K562 (cell line): Measurements from ENCODE around the gene TPX2. TPM values are rescaled to one million over a fixed set of nuclear protein-coding genes. Genes with fewer than 3 reads are reported as not detected.

Experiments
- ATAC-seq: fragments of 200-7000 bp; cut with Tn5 transposase; 3 replicates; pipeline ENCODE4 v1.9.1; 2020; ENCODE audit warnings: moderate library complexity
- BruUV-seq: library from RNA; stranded (reverse); fragments of 400-500 nt; replicated peaks from 2 replicates; lab custom pipeline; 2021; lab: Mats Ljungman, UMichigan
- CTCF ChIA-PET: fragments of 300-600 bp; formaldehyde crosslinking; extraction: SDS; loops from one replicate; lab custom pipeline; 2021; ENCODE audit warnings: low intra/inter-chr PET ratio; lab: Yijun Ruan, JAX
- POLR2A ChIA-PET: fragments of 300-600, 350-650 bp; sonication (Branson Sonifier 250); formaldehyde crosslinking; extraction: SDS; loops from one replicate; lab custom pipeline; 2021; ENCODE audit warnings: antibody characterized with exemption, inconsistent platforms; lab: Yijun Ruan, JAX
- DNase-seq, 4 experiments: peaks; one replicate each; pipeline versions ENCODE4 v3.0.0 to v3.0.0-alpha.2; 2011 to 2018; ENCODE audit warnings: low spot score in 3 of 4, mixed read lengths in 3 of 4; ENCODE audit errors: extremely low read depth in 1 of 4
- FAIRE-seq: peaks from 2 replicates; lab custom pipeline; 2011; peaks lifted over from hg19 to GRCh38; lab: Jason Lieb, UNC
- H2AFZ ChIP-seq: 2 replicates; pipeline ENCODE4 v1.6.0; 2011; ENCODE audit warnings: low read depth, low read length, control low read depth, inconsistent platforms
- H3K27ac ChIP-seq: fragments of 200-600 bp; 3 replicates; pipeline ENCODE4 v1.8.0; 2011; ENCODE audit warnings: low read depth, mild to moderate bottlenecking, control low read depth, inconsistent platforms, low read length, moderate library complexity, mixed read lengths; ENCODE audit errors: extremely low read depth
- H3K27me3 ChIP-seq, 2 experiments: fragments of 300-600 bp in 1 of 2; 2 replicates in 1 of 2; 3 replicates in 1 of 2; pipeline versions ENCODE4 v1.6.0 to v1.8.0; 2011; ENCODE audit warnings: inconsistent platforms in 2 of 2, low read length in 2 of 2, mild to moderate bottlenecking in 1 of 2, mixed read lengths in 1 of 2, moderate library complexity in 1 of 2; ENCODE audit not compliant: control insufficient read depth in 2 of 2, insufficient read depth in 2 of 2
- H3K36me3 ChIP-seq: fragments of 300-600 bp; 3 replicates; pipeline ENCODE4 v1.8.0; 2011; ENCODE audit warnings: mild to moderate bottlenecking, low read length, inconsistent platforms; ENCODE audit not compliant: control insufficient read depth, insufficient read depth
- H3K4me1 ChIP-seq, 2 experiments: fragments of 200-600 bp in 1 of 2; replicated peaks in 1 of 2; 2 replicates in 1 of 2; 3 replicates in 1 of 2; pipeline versions ENCODE4 v1.5.1 to v1.8.0; 2011; ENCODE audit warnings: inconsistent platforms in 2 of 2, low read length in 2 of 2, mild to moderate bottlenecking in 1 of 2, mixed read lengths in 1 of 2, moderate library complexity in 1 of 2; ENCODE audit not compliant: control insufficient read depth in 2 of 2, insufficient read depth in 2 of 2
- H3K4me2 ChIP-seq: 2 replicates; pipeline ENCODE4 v1.6.1; 2011; ENCODE audit warnings: low read length, control low read depth, inconsistent platforms, mixed read lengths; ENCODE audit not compliant: insufficient read depth
- H3K4me3 ChIP-seq: fragments of 200-600 bp; sonication (generic), shearing (Covaris generic); 2 replicates; pipeline ENCODE4 v1.5.1; 2016; ENCODE audit warnings: control low read depth, inconsistent platforms
- H3K79me2 ChIP-seq: fragments of 200-600 bp; 3 replicates; pipeline ENCODE4 v1.8.0; 2011; ENCODE audit warnings: low read length, inconsistent platforms; ENCODE audit not compliant: control insufficient read depth, insufficient read depth
- H3K9ac ChIP-seq, 2 experiments: 2 replicates each; pipeline versions ENCODE4 v1.6.0 to v1.6.1; 2011; ENCODE audit warnings: low read depth in 2 of 2, low read length in 2 of 2, control low read depth in 1 of 2, inconsistent platforms in 1 of 2, mild to moderate bottlenecking in 1 of 2, mixed read lengths in 1 of 2; ENCODE audit not compliant: insufficient read depth in 1 of 2
- H3K9me1 ChIP-seq: one replicate; pipeline ENCODE4 v1.6.0; 2011; ENCODE audit warnings: inconsistent platforms, mild to moderate bottlenecking, low read length, moderate library complexity; ENCODE audit not compliant: control insufficient read depth, insufficient read depth
- H3K9me3 ChIP-seq: replicated peaks from 2 replicates; pipeline ENCODE4 v1.5.1; 2011; ENCODE audit warnings: low read depth, low read length, inconsistent platforms; ENCODE audit not compliant: control insufficient read depth, insufficient read depth
- H4K20me1 ChIP-seq: replicated peaks from 2 replicates; pipeline ENCODE4 v1.6.1; 2011; ENCODE audit warnings: low read length, inconsistent platforms, mixed read lengths; ENCODE audit not compliant: control insufficient read depth, insufficient read depth
- EGR1 ChIP-seq: fragments of 450-650 bp; conservative IDR thresholded peaks from 2 replicates; pipeline ENCODE4 v1.6.1; 2017; ENCODE audit warnings: mild to moderate bottlenecking
- HIVEP1 ChIP-seq: fragments of 250-450 bp; sonication (Bioruptor Pico); IDR thresholded peaks from 2 replicates; pipeline ENCODE4 v1.4.0; 2020; ENCODE audit warnings: mild to moderate bottlenecking
- NR2C1 ChIP-seq, 2 experiments: fragments of 450-650 bp; IDR thresholded peaks; 2 replicates each; pipeline ENCODE4 v1.6.1; 2017; ENCODE audit warnings: mild to moderate bottlenecking in 2 of 2, antibody characterized with exemption in 1 of 2, inconsistent platforms in 1 of 2, missing compliant biosample characterization in 1 of 2, missing genetic modification characterization in 1 of 2
- PRPF4 ChIP-seq: fragments of 200-400 bp; formaldehyde crosslinking; IDR thresholded peaks from one replicate; pipeline ENCODE4 v1.6.1; 2017; ENCODE audit warnings: low read length, low read depth, mild to moderate bottlenecking; ENCODE audit not compliant: insufficient read depth, poor library complexity, severe bottlenecking
- SAFB ChIP-seq: fragments of 200-400 bp; formaldehyde crosslinking; IDR thresholded peaks from 2 replicates; pipeline ENCODE4 v1.6.1; 2017; ENCODE audit warnings: low read depth, low read length, borderline replicate concordance
- SNRNP70 ChIP-seq: fragments of 200-400 bp; formaldehyde crosslinking; optimal IDR thresholded peaks from 2 replicates; pipeline ENCODE3; 2017; ENCODE audit warnings: low read depth, low read length
- STAG1 ChIP-seq: sonication (generic); formaldehyde crosslinking; IDR thresholded peaks from 2 replicates; pipeline ENCODE4 v1.5.0; 2020; ENCODE audit warnings: missing genetic modification reagents, borderline replicate concordance
- TBL1XR1 ChIP-seq, 2 experiments: IDR thresholded peaks; 2 replicates each; pipeline ENCODE4 v1.6.1; 2012; ENCODE audit warnings: improper control_type of control experiment in 2 of 2, low read length in 2 of 2, mild to moderate bottlenecking in 1 of 2
- TEAD2 ChIP-seq: fragments of 450-650 bp; IDR thresholded peaks from 2 replicates; pipeline ENCODE4 v1.6.1; 2016; ENCODE audit warnings: missing genetic modification characterization, control low read depth, missing compliant biosample characterization
- ZBTB8A ChIP-seq: fragments of 450-650 bp; IDR thresholded peaks from 2 replicates; pipeline ENCODE4 v1.6.1; 2018; ENCODE audit warnings: mild to moderate bottlenecking, moderate library complexity; ENCODE audit not compliant: partially characterized antibody
- ZNF277 ChIP-seq: fragments of 250-450 bp; sonication (Bioruptor Pico); IDR thresholded peaks from 2 replicates; pipeline ENCODE4 v1.8.0; 2022; ENCODE audit warnings: inconsistent platforms, mild to moderate bottlenecking, moderate library complexity, borderline replicate concordance
- WGBS: fragments of 100-300 bp; shearing (Covaris generic); methylation state at CpG from one replicate; pipeline ENCODE4 v1.1.6; 2016; ENCODE audit warnings: low coverage, mixed read lengths; ENCODE audit not compliant: insufficient coverage; ENCODE audit errors: missing lambda C conversion rate; 5-methylcytosine and 5-hydroxymethylcytosine counted together
- in situ Hi-C: fragments of 300-500 bp; cut with MboI; formaldehyde crosslinking; loops from 4 replicates; pipeline ENCODE4 v1.15.0; 2018; ENCODE audit warnings: inconsistent platforms, mixed read lengths
- intact Hi-C: fragments of 100-400 bp; cut with micrococcal nuclease; formaldehyde crosslinking; loops from 2 replicates; pipeline ENCODE4 v1.14.2; 2022
- polyA plus RNA-seq, 8 experiments: library from polyadenylated mRNA; depleted of rRNA in 4 of 8; stranded (reverse) in 5 of 8; unstranded in 3 of 8; fragments of >200 nt; fragmentation: Nextera tagmentation in 2 of 8; fragmentation: Illumina TruSeq in 1 of 8; extraction: Ambion mirVana in 2 of 8; extraction: Trizol in 1 of 8; gene quantifications; 2 replicates each; pipeline versions ENCODE4 v1.2.1 to v1.2.3, GENCODE V29; 2011 to 2014; ENCODE audit warnings: inconsistent platforms in 1 of 8, missing spikeins in 1 of 8
- total RNA-seq, 7 experiments: library from RNA; depleted of rRNA in 6 of 7; stranded (reverse); fragments of >200 nt in 6 of 7; fragmentation: Illumina TruSeq in 2 of 7; extraction: Trizol in 2 of 7; gene quantifications; 2 replicates each; pipeline versions ENCODE4 v1.2.1 to v1.2.3, GENCODE V29; 2011 to 2021; ENCODE audit warnings: low replicate concordance in 1 of 7
- TF ChIP-seq, protein P1 (sequence below): sonication (generic); formaldehyde crosslinking; IDR thresholded peaks from 2 replicates; pipeline ENCODE4 v1.5.0; 2020; ENCODE audit warnings: missing genetic modification reagents

TPX2 gene
- total and polyA plus RNA-seq, 9 of the 15 experiments (the other 6 are each of a cell fraction or from before 2014, with no cell fraction given): 48.0 to 241 (median 133) TPM

- no peak overlapping the region for H3K4me2 ChIP-seq
- intact Hi-C loops: no loop called here
- 95% methylated on average over 7 of the region's 7 CpGs for WGBS
Observed at GRCh38 chr20:31784354-31785044, 45.4 kb downstream of the TPX2 start.

More at GRCh38 chr20:31784354-31785044, 45.4 kb downstream of the TPX2 start:
- H3K4me1 ChIP-seq: no peaks in the 10 kb centered on the region
- H2AFZ ChIP-seq: no peak overlapping the region
- in situ Hi-C loops: no loop called here
- no peak overlapping the region for H3K4me3 ChIP-seq
- TF ChIP-seq PRPF4 (no peak), EGR1 (no peak), TEAD2 (tag) (no peak), ZNF277 (no peak), ZBTB8A (no peak), TBL1XR1 (IDR thresholded peaks at IDR 0.05; ENCODE audit: low read length in 2 of 2) (no peak), SNRNP70 (no peak), NR2C1 (IDR thresholded peaks at IDR 0.05) (no peak), NR2C1 (tag; IDR thresholded peaks at IDR 0.05) (no peak), STAG1 (no peak), SAFB (no peak), HIVEP1 (CRISPR knock-in tag) (no peak)
- TF ChIP-seq, protein P1, sequence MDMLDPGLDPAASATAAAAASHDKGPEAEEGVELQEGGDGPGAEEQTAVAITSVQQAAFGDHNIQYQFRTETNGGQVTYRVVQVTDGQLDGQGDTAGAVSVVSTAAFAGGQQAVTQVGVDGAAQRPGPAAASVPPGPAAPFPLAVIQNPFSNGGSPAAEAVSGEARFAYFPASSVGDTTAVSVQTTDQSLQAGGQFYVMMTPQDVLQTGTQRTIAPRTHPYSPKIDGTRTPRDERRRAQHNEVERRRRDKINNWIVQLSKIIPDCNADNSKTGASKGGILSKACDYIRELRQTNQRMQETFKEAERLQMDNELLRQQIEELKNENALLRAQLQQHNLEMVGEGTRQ: no peak
- H3K9me3 ChIP-seq: no peaks in the 10 kb centered on the region
- ChIA-PET POLR2A (interaction anchor here (0.6 to 1.6 kb wide), 5 partner anchors 10 to 31 kb away, joined by 3 to 6 read pairs (median 3); no protein-coding TSS in a partner anchor), CTCF (no interaction called here)
- no peaks in the 10 kb centered on the region; the same call in 2 of the 3 replicates for H3K79me2 ChIP-seq
- no peak overlapping the region for H3K27ac ChIP-seq
- no peak overlapping the region for H3K9ac ChIP-seq
- no peaks in the 10 kb centered on the region for H4K20me1 ChIP-seq
- BruUV-seq: no TSS peak
- no peaks in the 10 kb centered on the region for H3K27me3 ChIP-seq
- no peaks in the 10 kb centered on the region for H3K9me1 ChIP-seq
- FAIRE-seq (no peak), ATAC-seq (no peak), DNase-seq (no peak)
- H3K36me3 ChIP-seq: peaks cover 96% of the 10 kb centered on the region
